Keratinocyte (primary cell): Measurements from ENCODE around the gene ACVR1.

Source experiments
- EZH2 ChIP-seq: IDR thresholded peaks from one replicate; pipeline ENCODE4 v1.6.1; 2012; ENCODE audit warnings: inconsistent platforms, mild to moderate bottlenecking, low read length, moderate library complexity
- TF ChIP-seq, protein P1 (sequence below), 3 experiments: IDR thresholded peaks in 1 of 3; conservative IDR thresholded peaks in 1 of 3; optimal IDR thresholded peaks in 1 of 3; 2 replicates in 2 of 3; 3 replicates in 1 of 3; pipeline versions ENCODE3 to v1.5.1; 2011; ENCODE audit warnings: low read length in 3 of 3, mild to moderate bottlenecking in 3 of 3, moderate library complexity in 2 of 3, control low read depth in 1 of 3, inconsistent platforms in 1 of 3; ENCODE audit not compliant: insufficient read depth in 2 of 3; ENCODE audit errors: extremely low read depth in 1 of 3

DNA sequence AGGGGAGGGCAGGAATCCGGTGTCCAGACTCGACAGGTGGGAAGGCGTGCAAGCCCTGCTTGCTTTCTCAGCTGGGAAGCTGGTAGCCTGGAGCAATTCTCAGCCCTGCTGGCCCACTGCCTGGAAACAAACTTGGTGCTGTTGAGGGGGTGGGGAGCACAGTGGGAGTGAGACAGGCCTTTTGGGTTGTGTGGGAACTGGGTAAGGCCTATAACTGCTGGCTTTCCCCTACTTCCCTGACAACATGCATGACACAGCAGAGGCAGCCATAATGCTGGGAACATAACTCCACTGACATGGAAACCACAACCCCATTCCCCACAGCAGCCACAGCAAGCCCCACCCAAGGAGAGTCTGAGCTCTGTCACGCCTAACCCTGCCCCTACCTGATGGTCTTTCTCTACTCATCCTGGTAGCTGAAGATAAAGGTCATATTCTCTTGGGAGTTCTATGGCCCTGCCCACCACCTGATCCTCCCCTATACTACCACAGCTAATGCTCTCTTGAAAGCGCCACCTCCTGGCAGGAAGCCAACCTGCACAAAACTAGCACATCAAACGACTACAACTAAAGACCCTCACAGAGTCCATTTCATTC is 124.6 kb downstream of the ACVR1 start:
- TF ChIP-seq, protein P1, sequence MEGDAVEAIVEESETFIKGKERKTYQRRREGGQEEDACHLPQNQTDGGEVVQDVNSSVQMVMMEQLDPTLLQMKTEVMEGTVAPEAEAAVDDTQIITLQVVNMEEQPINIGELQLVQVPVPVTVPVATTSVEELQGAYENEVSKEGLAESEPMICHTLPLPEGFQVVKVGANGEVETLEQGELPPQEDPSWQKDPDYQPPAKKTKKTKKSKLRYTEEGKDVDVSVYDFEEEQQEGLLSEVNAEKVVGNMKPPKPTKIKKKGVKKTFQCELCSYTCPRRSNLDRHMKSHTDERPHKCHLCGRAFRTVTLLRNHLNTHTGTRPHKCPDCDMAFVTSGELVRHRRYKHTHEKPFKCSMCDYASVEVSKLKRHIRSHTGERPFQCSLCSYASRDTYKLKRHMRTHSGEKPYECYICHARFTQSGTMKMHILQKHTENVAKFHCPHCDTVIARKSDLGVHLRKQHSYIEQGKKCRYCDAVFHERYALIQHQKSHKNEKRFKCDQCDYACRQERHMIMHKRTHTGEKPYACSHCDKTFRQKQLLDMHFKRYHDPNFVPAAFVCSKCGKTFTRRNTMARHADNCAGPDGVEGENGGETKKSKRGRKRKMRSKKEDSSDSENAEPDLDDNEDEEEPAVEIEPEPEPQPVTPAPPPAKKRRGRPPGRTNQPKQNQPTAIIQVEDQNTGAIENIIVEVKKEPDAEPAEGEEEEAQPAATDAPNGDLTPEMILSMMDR (optimal IDR thresholded peaks at IDR 0.05 in 1 of 3, IDR thresholded peaks at IDR 0.05 in 1 of 3, conservative IDR thresholded peaks at IDR 0.05 in 1 of 3; ENCODE audit: extremely low read depth in 1 of 3, insufficient read depth in 2 of 3, low read length in 3 of 3): no peak
- no peak for TF ChIP-seq EZH2
